Astrocyte (in vitro differentiated cells and primary cell): ENCODE results near the gene LINGO3.

Experiments used
- CTCF ChIP-seq: IDR thresholded peaks from 2 replicates; pipeline ENCODE4 v1.5.1; 2011; ENCODE audit warnings: low read depth, mild to moderate bottlenecking, inconsistent platforms, low read length, moderate library complexity; ENCODE audit not compliant: insufficient read depth
- EZH2 ChIP-seq: IDR thresholded peaks from 2 replicates; pipeline ENCODE4 v1.6.1; 2012; ENCODE audit warnings: mild to moderate bottlenecking, low read length, inconsistent platforms; ENCODE audit not compliant: insufficient read depth

DNA sequence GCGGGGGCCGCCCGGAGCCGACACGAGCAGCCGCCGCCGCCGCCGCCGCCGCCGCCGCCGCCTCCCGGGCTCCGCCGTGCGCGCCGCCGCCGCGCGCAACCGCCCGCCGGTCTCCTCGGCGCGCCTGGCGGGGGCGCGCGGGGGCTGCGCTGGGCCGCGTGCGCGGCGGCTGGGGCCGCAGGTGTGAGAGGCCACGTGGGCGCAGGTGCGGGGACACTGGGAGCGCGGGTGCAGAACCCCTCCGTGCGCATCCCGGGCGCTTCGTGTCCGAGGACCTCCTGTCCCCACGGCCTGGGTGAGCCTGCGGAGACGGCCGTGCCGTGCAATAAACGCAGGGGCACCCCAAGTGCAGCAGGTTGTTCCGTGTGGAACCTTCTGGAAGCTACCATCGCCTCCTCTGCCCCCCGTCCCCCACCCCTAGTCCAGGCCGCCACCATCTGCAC is at the start of gene LINGO3:
- TF ChIP-seq CTCF (no peak), EZH2 (peak; percentile 29)
